GM21367 (cell line): Measurements from ENCODE around the gene REPIN1.

ENCODE experiments used
- ATAC-seq: cut with Tn5 transposase; IDR thresholded peaks from one replicate; pipeline ENCODE4 v1.9.1; 2021; ENCODE audit not compliant: unreplicated experiment

Gene REPIN1

DNA sequence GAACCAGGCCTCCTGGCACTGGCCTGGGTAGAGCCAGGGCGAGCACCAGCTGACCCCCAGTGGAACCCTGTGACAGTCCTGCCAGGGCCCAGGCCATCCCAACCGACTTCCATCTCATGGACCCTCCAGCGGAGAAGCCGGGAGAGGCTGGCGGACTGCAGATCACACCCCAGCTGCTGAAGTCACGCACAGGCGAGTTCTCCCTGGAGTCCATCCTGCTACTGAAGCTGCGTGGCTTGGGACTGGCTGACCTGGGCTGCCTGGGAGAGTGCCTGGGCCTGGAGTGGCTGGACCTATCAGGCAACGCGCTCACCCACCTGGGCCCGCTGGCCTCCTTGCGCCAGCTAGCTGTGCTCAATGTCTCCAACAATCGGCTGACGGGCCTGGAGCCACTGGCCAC, 31.9 kb upstream of the REPIN1 start:
- no peak for ATAC-seq

DNA sequence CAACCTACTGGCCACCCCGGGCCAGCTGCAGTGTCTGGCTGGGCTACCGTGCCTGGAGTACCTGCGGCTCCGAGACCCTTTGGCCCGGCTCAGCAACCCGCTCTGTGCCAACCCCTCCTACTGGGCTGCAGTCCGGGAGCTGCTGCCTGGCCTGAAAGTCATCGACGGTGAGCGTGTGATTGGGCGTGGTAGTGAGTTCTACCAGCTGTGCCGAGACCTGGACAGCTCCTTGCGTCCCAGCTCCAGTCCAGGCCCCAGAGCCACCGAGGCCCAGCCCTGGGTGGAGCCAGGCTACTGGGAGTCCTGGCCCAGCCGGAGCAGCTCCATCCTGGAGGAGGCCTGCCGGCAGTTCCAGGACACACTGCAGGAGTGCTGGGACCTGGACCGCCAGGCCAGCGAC, 31.4 kb upstream of the REPIN1 start:
- ATAC-seq: no peak

DNA sequence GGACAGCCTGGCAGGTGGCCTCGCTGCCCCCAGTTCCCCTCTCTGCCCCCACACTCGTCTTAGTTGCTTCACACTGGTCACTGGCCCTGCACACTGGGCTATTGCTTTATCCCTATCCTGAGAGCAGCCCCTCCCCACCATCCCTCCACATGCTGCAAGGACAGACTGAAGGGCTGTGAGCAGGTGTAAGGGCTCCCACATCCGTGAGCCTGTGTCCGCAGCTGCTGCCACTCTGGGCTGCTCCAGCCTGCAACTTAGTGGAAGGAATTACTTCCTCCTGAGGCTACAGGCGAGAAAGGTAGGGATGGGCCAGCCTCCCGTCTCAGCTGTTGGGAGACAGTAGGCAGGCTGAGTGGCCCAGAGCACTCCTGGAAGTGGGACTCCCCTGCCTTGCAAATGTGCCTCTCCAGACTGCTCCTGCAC, 31.0 kb upstream of the REPIN1 start:
- ATAC-seq: no peak

GRCh38 chr7:150338166-150338829, 30.3 kb upstream of the REPIN1 start:
- ATAC-seq: no peak

DNA sequence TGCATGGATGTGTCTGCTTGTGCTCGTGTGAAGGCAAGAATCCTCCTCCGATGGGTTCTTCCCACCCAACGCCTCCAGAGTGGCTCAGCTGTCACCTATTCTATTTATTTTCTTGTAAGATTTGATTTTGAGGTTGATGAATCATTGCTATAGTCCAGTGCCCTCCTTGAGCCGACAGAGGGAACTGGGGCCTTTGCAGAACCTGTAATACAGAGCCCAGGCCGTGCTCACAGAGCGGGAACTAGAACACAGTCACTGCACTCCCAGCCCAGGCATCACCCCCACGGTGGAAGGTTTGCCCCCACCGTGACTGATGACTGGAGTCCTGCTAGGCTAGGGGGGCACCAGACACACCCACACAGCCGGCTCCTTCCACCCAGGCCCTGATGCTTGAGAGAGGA, 29.2 kb upstream of the REPIN1 start:
- ATAC-seq: no peak

DNA sequence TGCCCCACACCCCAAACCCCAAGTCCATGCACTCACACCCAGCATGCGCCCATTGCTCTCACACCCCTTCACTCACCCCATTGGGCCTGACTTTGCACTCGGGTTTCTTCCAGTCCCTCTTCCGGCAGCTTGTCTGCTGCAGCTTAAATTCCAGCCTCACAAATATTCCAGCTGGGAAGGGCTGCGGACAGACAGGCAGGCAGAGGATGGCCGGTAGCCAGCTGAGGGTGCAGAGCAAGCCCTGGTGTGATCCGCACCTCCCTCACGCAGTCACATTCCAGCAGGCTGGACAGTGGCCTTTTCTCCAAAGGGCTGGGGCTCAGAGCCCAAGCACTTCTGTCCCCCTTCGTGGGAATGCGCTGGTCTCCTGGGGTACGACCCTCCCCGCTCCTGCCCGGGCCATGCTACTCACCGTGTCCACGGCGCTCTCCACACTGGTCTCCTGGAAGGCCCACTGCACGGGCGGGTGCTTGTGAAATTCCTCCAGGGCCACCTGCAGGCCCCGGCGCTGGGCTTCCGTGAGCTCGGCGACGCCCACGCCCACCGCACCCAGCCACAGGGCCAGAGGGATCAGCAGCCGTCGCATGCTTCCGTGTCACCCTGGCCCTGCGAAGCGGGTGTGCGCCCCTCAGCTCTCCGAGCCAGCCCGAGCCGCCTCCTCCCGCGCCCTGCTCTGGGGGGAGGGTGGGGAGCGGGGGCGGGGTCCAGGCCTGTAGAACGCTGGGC, 28.4 kb upstream of the REPIN1 start:
- no peak for ATAC-seq

DNA sequence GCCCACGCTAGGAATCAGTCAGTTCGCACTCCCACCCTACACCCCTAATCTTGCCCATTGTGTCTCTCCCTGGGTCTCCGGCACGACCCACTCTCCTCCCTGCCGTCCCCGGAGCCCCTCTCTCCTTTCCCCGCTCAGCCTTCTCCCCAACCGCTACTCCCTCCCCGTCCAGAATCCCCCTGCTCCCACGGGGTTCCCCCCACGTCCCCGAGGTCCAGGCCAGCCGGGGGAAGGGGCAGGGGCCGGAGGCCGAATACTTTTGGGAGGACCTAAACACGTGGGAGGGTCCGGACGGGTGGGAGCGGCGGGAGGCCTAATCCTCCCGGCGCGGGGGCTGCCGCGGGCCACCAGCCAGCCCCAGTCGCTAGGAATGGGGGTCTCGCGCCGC, 27.8 kb upstream of the REPIN1 start:
- ATAC-seq: no peak

- ATAC-seq: no peak
These were observed 27.1 kb upstream of the REPIN1 start, which contains the start of gene RARRES2 for GRCh38 chr7:150341263-150342120. Gene RARRES2 (minus strand): TSS chr7:150341629. CDS start chr7:150340609, 1,020 bp downstream.

DNA sequence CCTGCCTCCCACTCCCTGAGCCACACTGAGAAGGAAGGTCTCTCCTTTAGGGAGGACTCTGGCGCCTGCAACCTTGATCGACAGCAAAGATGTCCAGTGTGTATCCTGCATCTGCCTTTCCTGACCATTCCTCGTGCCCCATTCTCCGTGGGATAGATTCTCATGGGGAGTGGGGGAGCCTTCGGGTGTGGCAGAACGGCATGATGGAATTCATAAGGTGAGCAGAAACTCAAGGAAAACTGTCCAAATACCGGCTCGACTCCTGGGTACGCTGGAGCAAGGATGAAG, 26.6 kb upstream of the REPIN1 start:
- ATAC-seq: no peak

GRCh38 chr7:150343225-150343624, 25.4 kb upstream of the REPIN1 start:
- no peak for ATAC-seq

DNA sequence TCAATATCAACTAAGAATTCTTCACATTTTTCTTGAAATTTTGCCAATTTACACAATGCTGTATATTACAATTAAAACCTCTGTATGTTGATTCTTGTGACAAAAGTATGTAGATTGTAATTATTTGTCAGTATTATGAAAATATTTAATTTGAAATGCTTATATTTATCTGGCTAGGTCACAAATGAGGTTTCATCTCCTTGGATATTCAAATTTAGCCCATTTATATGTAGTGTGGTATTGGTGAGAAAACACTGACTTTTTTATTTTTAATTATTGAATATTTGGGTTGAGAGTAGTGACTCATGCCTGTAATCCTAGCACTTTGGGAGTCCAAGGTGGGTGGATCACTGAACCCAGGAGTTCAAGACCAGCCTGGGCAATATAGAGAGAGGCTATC, 24.3 kb upstream of the REPIN1 start:
- ATAC-seq: no peak

- ATAC-seq: no peak
These were observed 23.6 kb upstream of the REPIN1 start for GRCh38 chr7:150345012-150345411.

DNA sequence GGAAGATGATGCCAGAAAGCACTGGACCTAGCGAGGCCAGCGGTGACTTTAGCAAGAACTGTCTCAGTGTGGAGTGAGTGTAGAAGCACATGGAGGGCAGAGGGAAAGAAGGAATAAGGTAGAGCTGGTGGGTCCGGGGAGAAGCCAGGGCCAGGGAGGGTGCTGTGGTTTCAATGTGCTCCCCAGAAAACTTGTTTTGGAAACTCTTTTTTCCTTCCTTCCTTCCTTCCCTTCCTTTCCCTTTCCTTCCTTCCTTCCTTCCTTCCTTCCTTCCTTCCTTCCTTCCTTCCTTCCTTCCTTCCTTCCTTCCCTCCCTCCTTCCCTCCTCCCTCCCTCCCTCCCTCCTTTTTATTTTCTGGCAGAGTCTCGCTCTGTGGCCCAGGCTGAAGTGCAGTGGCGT, 21.7 kb upstream of the REPIN1 start:
- no peak for ATAC-seq

DNA sequence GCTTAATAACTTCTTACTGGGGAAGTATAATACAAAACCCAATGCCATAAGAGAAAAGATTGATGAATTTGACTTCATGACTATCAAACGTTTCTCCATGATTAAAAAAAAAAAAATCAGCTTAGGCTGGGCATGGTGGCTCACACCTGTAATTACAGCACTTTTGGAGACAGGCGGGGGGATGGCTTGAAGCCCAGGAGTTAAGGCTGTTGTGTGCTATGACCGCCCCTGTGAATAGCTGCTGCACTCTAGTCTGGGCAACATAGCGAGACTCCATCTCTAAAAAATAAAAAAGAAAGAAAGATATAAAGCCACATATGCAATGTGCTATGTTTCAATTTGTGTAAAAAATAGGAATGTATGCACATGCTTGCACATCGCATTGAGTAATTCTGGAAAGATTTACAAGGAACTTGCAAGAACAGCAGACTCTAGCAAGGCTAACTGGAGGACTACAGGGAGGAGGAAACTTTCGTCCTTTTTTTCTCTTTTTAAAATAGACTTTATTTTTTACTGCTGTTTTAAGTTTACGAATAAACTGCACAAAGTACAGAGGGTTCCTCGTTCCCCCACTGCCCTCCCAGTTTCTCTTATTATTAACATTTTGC, 16.9 kb upstream of the REPIN1 start:
- ATAC-seq: no peak

- ATAC-seq: no peak
These were observed 13.0 kb upstream of the REPIN1 start for GRCh38 chr7:150355666-150356059.

GRCh38 chr7:150356265-150356897, 12.2 kb upstream of the REPIN1 start:
- no peak for ATAC-seq

- peak; percentile 45 for ATAC-seq
These were observed 11.4 kb upstream of the REPIN1 start for GRCh38 chr7:150357270-150357669.

DNA sequence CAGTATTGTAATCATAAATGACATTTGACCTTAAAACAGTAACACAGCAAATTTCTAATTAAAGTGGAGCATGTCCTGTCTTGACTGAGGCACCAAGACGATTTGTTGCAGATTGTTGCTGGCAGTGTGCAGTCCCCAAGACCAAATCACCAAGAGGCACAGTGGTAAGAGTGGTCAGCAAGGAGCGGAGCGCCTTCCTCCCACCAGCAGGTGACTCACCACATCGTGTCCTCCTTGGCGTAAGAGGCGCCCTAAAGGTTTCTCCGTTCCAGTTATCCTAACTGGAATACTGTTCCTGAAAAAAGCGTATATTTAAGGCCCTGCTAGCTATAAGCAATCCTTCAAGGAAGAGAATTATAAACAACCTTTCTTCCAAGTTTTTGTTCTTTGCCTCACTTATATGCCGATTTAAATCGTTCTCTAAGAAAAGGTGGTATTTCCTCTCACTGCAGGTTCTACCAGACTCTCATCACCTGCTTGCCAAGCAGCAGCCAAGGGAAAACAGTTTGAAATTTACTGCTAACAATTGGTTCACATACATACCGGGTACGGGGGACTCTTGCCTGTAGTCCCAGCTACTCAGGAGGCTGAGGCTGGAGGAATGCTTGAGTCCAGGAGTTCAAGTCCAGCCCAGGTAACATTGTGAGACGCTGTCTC, 10.7 kb upstream of the REPIN1 start:
- peak; percentile 9 for ATAC-seq

GRCh38 chr7:150358433-150358832, 10.2 kb upstream of the REPIN1 start:
- no peak for ATAC-seq

GRCh38 chr7:150358988-150359621, 9.5 kb upstream of the REPIN1 start:
- ATAC-seq: no peak
